Fibroblast of skin of right biceps (primary cell): ENCODE results near the gene MAIP1.
"Not testable (repeated sequence)": the region's sequence is repeated elsewhere in the genome, so short reads cannot be mapped to it uniquely, and the experiment has no call there.

Source experiments
- DNase-seq: peaks from one replicate; pipeline ENCODE4 v3.0.0-alpha.2; 2013

MAIP1 gene

GRCh38 chr2:199955339-199956061 is at the start of gene MAIP1, which contains the start of gene TYW5:
MAIP1 (plus strand) TSS chr2:199955582; CDS start chr2:199955799, 217 bp downstream.
TYW5 (minus strand) TSS chr2:199955491; CDS start chr2:199955470, 21 bp downstream.
- peak; percentile 86 for DNase-seq

GRCh38 chr2:199907008-199907714 is 48.2 kb upstream of the MAIP1 start:
- DNase-seq = no peak

- no peak for DNase-seq
Measured at GRCh38 chr2:199910338-199911051, 44.9 kb upstream of the MAIP1 start.

- peak; percentile 98 for DNase-seq
Measured at GRCh38 chr2:199911052-199911876, 44.1 kb upstream of the MAIP1 start, which contains the start of gene C2orf69. C2orf69 (plus strand) TSS chr2:199911293; CDS start chr2:199911439, 146 bp downstream.

- DNase-seq = no peak
Measured at GRCh38 chr2:199911877-199912161, 43.6 kb upstream of the MAIP1 start.

- DNase-seq = not testable (repeated sequence)
Measured at GRCh38 chr2:199912553-199913114, 42.7 kb upstream of the MAIP1 start.

GRCh38 chr2:199914372-199914958 is 40.9 kb upstream of the MAIP1 start:
- DNase-seq = no peak

GRCh38 chr2:199916980-199917379 is 38.4 kb upstream of the MAIP1 start:
- no peak for DNase-seq

- DNase-seq = no peak
Measured at GRCh38 chr2:199922856-199923255, 32.5 kb upstream of the MAIP1 start.

GRCh38 chr2:199923924-199924323 is 31.5 kb upstream of the MAIP1 start:
- no peak for DNase-seq

- DNase-seq = no peak
Measured at GRCh38 chr2:199926806-199927205, 28.6 kb upstream of the MAIP1 start.

- no peak for DNase-seq
Measured at GRCh38 chr2:199928226-199928625, 27.2 kb upstream of the MAIP1 start.

- DNase-seq = no peak
Measured at GRCh38 chr2:199928626-199929025, 26.8 kb upstream of the MAIP1 start.

DNA sequence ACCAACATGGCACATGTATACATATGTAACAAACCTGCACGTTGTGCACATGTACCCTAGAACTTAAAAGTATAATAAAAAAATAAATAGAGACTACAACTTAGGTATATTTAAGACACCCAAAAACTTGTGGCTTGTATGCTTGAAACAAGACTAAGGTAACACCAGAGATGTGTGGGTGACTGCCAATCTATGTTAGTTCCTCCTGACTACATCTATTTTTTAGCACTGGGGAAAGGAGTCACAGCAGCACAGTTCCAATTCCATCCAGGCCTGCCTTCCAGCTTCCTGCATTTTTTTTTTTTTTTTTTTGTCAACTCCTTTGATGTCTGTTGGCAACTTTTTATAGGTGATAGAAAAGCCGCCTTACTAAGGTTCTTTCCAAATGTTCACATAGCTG is 26.1 kb upstream of the MAIP1 start:
- DNase-seq = no peak

DNA sequence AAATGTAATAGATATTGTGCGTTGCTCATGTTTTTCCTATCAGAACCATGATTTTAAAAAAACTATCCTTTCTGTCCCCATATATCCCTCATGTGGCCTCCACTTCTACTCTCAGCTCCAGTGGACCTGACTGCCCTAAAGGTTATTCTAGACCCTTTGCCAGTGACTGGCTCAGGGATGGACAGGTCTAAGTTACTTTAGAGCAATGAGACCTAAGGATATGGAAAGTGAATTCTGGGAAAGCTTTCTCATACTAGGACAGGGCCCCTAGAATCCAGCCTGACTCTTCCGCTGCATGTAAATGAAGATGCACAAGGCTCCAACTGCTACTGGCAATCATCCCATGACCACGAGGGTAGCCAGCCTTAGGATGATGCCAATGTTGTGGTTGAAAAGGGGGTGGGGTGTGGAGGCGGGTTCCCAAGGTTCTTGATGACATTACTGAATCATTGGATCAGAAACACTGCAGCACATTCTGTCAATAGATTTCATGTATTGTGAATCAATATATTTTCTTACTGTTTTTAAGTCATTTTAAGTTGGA is 23.0 kb upstream of the MAIP1 start:
- peak; percentile 33 for DNase-seq

- no peak for DNase-seq
Measured at GRCh38 chr2:199933466-199933865, 21.9 kb upstream of the MAIP1 start.

- no peak for DNase-seq
Measured at GRCh38 chr2:199936554-199936953, 18.8 kb upstream of the MAIP1 start.

- peak; percentile 20 for DNase-seq
Measured at GRCh38 chr2:199940373-199940772, 15.0 kb upstream of the MAIP1 start.

DNA sequence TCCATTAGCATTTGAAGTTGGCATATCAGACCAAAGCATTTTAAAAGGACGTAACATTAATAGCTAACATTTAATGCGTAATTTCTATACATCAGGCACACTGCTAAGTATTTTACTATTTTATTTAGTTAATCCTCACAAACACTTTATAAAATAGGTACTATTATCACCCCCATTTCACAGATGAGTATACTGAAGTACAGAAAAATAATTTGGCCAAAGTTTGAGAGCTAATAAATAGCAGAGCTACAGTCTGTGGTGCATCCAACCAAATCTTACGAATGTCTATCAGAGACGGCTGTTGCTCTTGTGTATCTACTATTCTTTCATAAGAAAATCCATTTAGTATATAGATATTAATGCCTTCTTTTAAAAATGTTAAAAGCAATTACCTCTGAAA is 12.0 kb upstream of the MAIP1 start:
- DNase-seq = no peak

GRCh38 chr2:199946196-199946595 is 9.2 kb upstream of the MAIP1 start:
- DNase-seq = no peak

DNA sequence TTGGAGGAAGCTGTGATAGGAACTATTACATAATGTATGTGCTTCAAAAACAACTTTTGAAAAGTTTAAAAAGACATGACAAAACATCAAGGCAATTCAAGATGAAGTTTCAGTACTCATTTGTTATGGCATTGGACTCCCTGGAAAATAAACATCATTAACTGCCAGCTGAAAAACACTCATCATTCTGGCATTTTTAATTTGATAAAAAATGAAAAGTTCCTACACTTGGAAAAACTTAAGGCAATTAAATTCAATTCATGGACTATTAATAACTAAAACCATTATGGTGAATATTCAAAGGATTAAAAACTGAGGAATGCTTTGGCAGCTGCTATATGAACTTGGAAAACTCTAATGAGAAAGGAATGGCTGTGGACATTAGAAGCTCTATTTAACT is 8.5 kb upstream of the MAIP1 start:
- no peak for DNase-seq

DNA sequence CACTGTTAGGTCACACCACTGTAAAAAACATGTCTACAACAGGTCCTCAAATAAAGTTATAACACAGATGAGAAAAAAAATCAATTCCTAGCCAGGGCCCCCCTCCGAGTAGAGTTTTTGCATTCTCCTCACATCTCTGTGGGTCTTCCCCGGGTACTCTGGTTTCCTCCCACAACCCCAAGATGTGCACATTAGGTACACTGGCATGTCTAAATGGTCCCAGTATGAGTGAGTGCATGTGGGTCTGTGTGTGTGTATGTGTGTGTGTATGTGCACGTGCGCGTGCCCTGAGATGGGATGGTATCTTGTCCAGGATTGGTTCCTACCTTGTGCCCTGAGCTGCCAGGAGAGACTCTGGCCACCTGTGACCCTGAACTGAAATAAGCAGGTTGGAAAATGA is 5.0 kb upstream of the MAIP1 start:
- no peak for DNase-seq
